DOHH2 (cell line): Measurements from ENCODE around the gene TNNI2.

Source experiments
- H3F3A ChIP-seq: fragments of 200-600 bp; sonication (generic), shearing (Covaris generic); 2 replicates; pipeline ENCODE4 v1.6.0; 2016; ENCODE audit warnings: antibody characterized with exemption, mild to moderate bottlenecking; ENCODE audit not compliant: control insufficient read depth, insufficient read depth
- H3K27ac ChIP-seq: fragments of 200-600 bp; sonication (generic); 2 replicates; pipeline ENCODE4 v1.5.1; 2014; ENCODE audit warnings: low read depth, mild to moderate bottlenecking, low read length, moderate library complexity
- H3K27me3 ChIP-seq: fragments of 200-600 bp; sonication (generic); 2 replicates; pipeline ENCODE4 v1.6.1; 2014; ENCODE audit warnings: mild to moderate bottlenecking, low read length, mixed read lengths; ENCODE audit not compliant: control insufficient read depth
- H3K36me3 ChIP-seq: fragments of 200-600 bp; sonication (generic); 2 replicates; pipeline ENCODE4 v1.6.1; 2014; ENCODE audit warnings: mild to moderate bottlenecking, low read length, moderate library complexity, mixed read lengths; ENCODE audit not compliant: control insufficient read depth
- H3K4me1 ChIP-seq: fragments of 200-600 bp; sonication (generic); 2 replicates; pipeline ENCODE4 v1.6.1; 2014; ENCODE audit warnings: mild to moderate bottlenecking, low read length, mixed read lengths; ENCODE audit not compliant: control insufficient read depth
- H3K4me2 ChIP-seq: fragments of 200-600 bp; sonication (generic); 2 replicates; pipeline ENCODE4 v1.6.0; 2014; ENCODE audit warnings: mild to moderate bottlenecking, low read length, moderate library complexity
- H3K4me3 ChIP-seq: fragments of 200-600 bp; sonication (generic); 2 replicates; pipeline ENCODE4 v1.5.1; 2014; ENCODE audit warnings: mild to moderate bottlenecking, low read length, mixed read lengths
- H3K79me2 ChIP-seq: fragments of 200-600 bp; sonication (generic); 2 replicates; pipeline ENCODE4 v1.6.1; 2014; ENCODE audit warnings: mild to moderate bottlenecking, low read length, mixed read lengths; ENCODE audit not compliant: control insufficient read depth
- H3K9me2 ChIP-seq: fragments of 200-600 bp; sonication (generic); replicated peaks from 2 replicates; pipeline ENCODE4 v1.6.1; 2014; ENCODE audit warnings: mild to moderate bottlenecking, low read length, mixed read lengths; ENCODE audit not compliant: control insufficient read depth
- H3K9me3 ChIP-seq: fragments of 200-600 bp; sonication (generic); 2 replicates; pipeline ENCODE4 v1.6.1; 2014; ENCODE audit warnings: antibody characterized with exemption, low read length, mixed read lengths; ENCODE audit not compliant: control insufficient read depth, insufficient read depth
- H4K20me1 ChIP-seq: fragments of 200-600 bp; sonication (generic); 2 replicates; pipeline ENCODE4 v1.6.0; 2014; ENCODE audit warnings: low read depth, mild to moderate bottlenecking, antibody characterized with exemption, low read length, moderate library complexity; ENCODE audit not compliant: control insufficient read depth, insufficient read depth
- CTCF ChIP-seq: fragments of 200-600 bp; sonication (generic); IDR thresholded peaks from one replicate; pipeline ENCODE4 v1.5.1; 2014; ENCODE audit warnings: antibody characterized with exemption, mild to moderate bottlenecking, low read depth, low read length; ENCODE audit not compliant: poor library complexity, severe bottlenecking
- EZH2phosphoT487 ChIP-seq: fragments of 200-600 bp; sonication (generic); IDR thresholded peaks from 2 replicates; pipeline ENCODE4 v1.6.1; 2017; ENCODE audit warnings: borderline replicate concordance, mild to moderate bottlenecking, antibody characterized with exemption, low read length, moderate library complexity, mixed read lengths

TNNI2 gene

GRCh38 chr11:1827931-1828330 is 10.8 kb upstream of the TNNI2 start:
- Histone ChIP-seq H4K20me1 (no peaks in the 10 kb centered on the region), H3F3A (no peaks in the 10 kb centered on the region), H3K36me3 (no peaks in the 10 kb centered on the region), H3K4me2 (no peak overlapping the region), H3K4me3 (no peak overlapping the region), H3K9me2 (no peaks in the 10 kb centered on the region), H3K4me1 (no peaks in the 10 kb centered on the region), H3K79me2 (no peaks in the 10 kb centered on the region), H3K9me3 (no peaks in the 10 kb centered on the region), H3K27me3 (peaks cover 14% of the 10 kb centered on the region), H3K27ac (no peak overlapping the region)
- no peak for TF ChIP-seq CTCF
- no peak for TF ChIP-seq EZH2phosphoT487

GRCh38 chr11:1828542-1828941 is 10.2 kb upstream of the TNNI2 start:
- H3K36me3 ChIP-seq: no peaks in the 10 kb centered on the region
- H4K20me1 ChIP-seq: no peaks in the 10 kb centered on the region
- no peaks in the 10 kb centered on the region for H3K4me1 ChIP-seq
- TF ChIP-seq EZH2phosphoT487: no peak
- no peak for TF ChIP-seq CTCF
- H3K27me3 ChIP-seq: peaks cover 14% of the 10 kb centered on the region
- H3K4me2 ChIP-seq: no peak overlapping the region
- H3K79me2 ChIP-seq: no peaks in the 10 kb centered on the region
- H3K27ac ChIP-seq: no peak overlapping the region
- H3K4me3 ChIP-seq: no peak overlapping the region
- H3F3A ChIP-seq: no peaks in the 10 kb centered on the region
- no peaks in the 10 kb centered on the region for H3K9me3 ChIP-seq
- no peaks in the 10 kb centered on the region for H3K9me2 ChIP-seq

GRCh38 chr11:1829039-1829820 is 9.6 kb upstream of the TNNI2 start:
- no peak overlapping the region for H3K4me3 ChIP-seq
- no peaks in the 10 kb centered on the region for H3K4me1 ChIP-seq
- no peak for TF ChIP-seq CTCF
- no peak for TF ChIP-seq EZH2phosphoT487
- H3K36me3 ChIP-seq: no peaks in the 10 kb centered on the region
- H3K27ac ChIP-seq: no peak overlapping the region
- no peaks in the 10 kb centered on the region for H3K79me2 ChIP-seq
- H3K9me3 ChIP-seq: no peaks in the 10 kb centered on the region
- no peaks in the 10 kb centered on the region for H4K20me1 ChIP-seq
- peaks cover 14% of the 10 kb centered on the region for H3K27me3 ChIP-seq
- no peaks in the 10 kb centered on the region for H3K9me2 ChIP-seq
- no peaks in the 10 kb centered on the region for H3F3A ChIP-seq
- no peak overlapping the region for H3K4me2 ChIP-seq
